K562 (cell line): Measurements from ENCODE around the gene VPS41.

Experiments
- ESRRA ChIP-seq: fragments of 450-650 bp; IDR thresholded peaks from 2 replicates; pipeline ENCODE4 v1.6.1; 2014; ENCODE audit warnings: low read depth, mild to moderate bottlenecking, moderate library complexity, borderline replicate concordance
- NBN ChIP-seq: fragments of 450-650 bp; IDR thresholded peaks from 2 replicates; pipeline ENCODE4 v1.6.1; 2016; ENCODE audit warnings: low read depth, mild to moderate bottlenecking
- NFYB ChIP-seq: IDR thresholded peaks from 2 replicates; pipeline ENCODE4 v1.6.1; 2011; ENCODE audit warnings: mild to moderate bottlenecking, moderate library complexity; ENCODE audit not compliant: insufficient read length; ENCODE audit errors: extremely low read depth
- RNF219 ChIP-seq: fragments of 250-450 bp; sonication (Bioruptor Pico); IDR thresholded peaks from 2 replicates; pipeline ENCODE4 v1.5.0; 2022; ENCODE audit warnings: mild to moderate bottlenecking
- SIRT6 ChIP-seq: IDR thresholded peaks from one replicate; pipeline ENCODE4 v1.6.1; 2012; ENCODE audit warnings: low read depth, mild to moderate bottlenecking, control low read depth, inconsistent platforms, low read length, moderate library complexity
- SMARCE1 ChIP-seq: fragments of 450-650 bp; IDR thresholded peaks from 2 replicates; pipeline ENCODE4 v1.7.1; 2016; ENCODE audit warnings: mild to moderate bottlenecking

GRCh38 chr7:38881015-38881414, 28.0 kb downstream of the VPS41 start:
- TF ChIP-seq RNF219 (CRISPR knock-in tag) (no peak), NBN (no peak), NFYB (no peak), SMARCE1 (no peak), SIRT6 (no peak), ESRRA (no peak)
